H9 (cell line): ENCODE measurements around the gene PLEKHN1. TPM values are rescaled to one million over a fixed set of nuclear protein-coding genes. Genes with fewer than 3 reads are reported as not detected.

ENCODE experiments used
- DNase-seq: peaks from one replicate; pipeline ENCODE4 v3.0.0-alpha.2; 2017
- H2AFZ ChIP-seq: one replicate; pipeline ENCODE4 v1.6.1; 2013; ENCODE audit warnings: mild to moderate bottlenecking, low read length, control low read depth, moderate library complexity
- H2AK5ac ChIP-seq: 2 replicates; pipeline ENCODE4 v1.6.1; 2013; ENCODE audit warnings: low read length, control low read depth, mixed read lengths; ENCODE audit not compliant: insufficient read length
- H2BK120ac ChIP-seq: one replicate; pipeline ENCODE4 v1.6.1; 2013; ENCODE audit warnings: low read depth, mild to moderate bottlenecking, low read length, control low read depth, inconsistent platforms; ENCODE audit not compliant: poor library complexity, severe bottlenecking
- H2BK12ac ChIP-seq: 2 replicates; pipeline ENCODE4 v1.6.1; 2013; ENCODE audit warnings: low read length, control low read depth, mixed read lengths, low read depth; ENCODE audit not compliant: insufficient read length
- H2BK15ac ChIP-seq: 2 replicates; pipeline ENCODE4 v1.6.1; 2013; ENCODE audit warnings: low read depth, low read length, control low read depth
- H2BK20ac ChIP-seq: one replicate; pipeline ENCODE4 v1.6.1; 2013; ENCODE audit warnings: low read depth, mild to moderate bottlenecking, low read length, control low read depth, inconsistent platforms; ENCODE audit not compliant: poor library complexity, severe bottlenecking
- H2BK5ac ChIP-seq: 2 replicates; pipeline ENCODE4 v1.6.1; 2013; ENCODE audit warnings: low read length, control low read depth, mixed read lengths; ENCODE audit not compliant: insufficient read length
- H3K14ac ChIP-seq: 2 replicates; pipeline ENCODE4 v1.6.1; 2013; ENCODE audit warnings: low read length, control low read depth; ENCODE audit not compliant: insufficient read depth
- H3K18ac ChIP-seq: 2 replicates; pipeline ENCODE4 v1.6.1; 2013; ENCODE audit warnings: low read depth, mild to moderate bottlenecking, mixed read lengths, low read length, control low read depth; ENCODE audit not compliant: insufficient read length
- H3K23ac ChIP-seq: 2 replicates; pipeline ENCODE4 v1.6.1; 2013; ENCODE audit warnings: low read length, control low read depth, mixed read lengths, low read depth; ENCODE audit not compliant: insufficient read length
- H3K23me2 ChIP-seq: 2 replicates; pipeline ENCODE4 v1.6.1; 2013; ENCODE audit warnings: low read depth, mild to moderate bottlenecking, mixed read lengths, low read length, control low read depth; ENCODE audit not compliant: insufficient read length, poor library complexity, severe bottlenecking
- H3K27ac ChIP-seq: 2 replicates; pipeline ENCODE4 v1.5.1; 2013; ENCODE audit warnings: low read length, control low read depth, mixed read lengths, low read depth; ENCODE audit not compliant: insufficient read length
- H3K27me3 ChIP-seq: 2 replicates; pipeline ENCODE4 v1.6.1; 2013; ENCODE audit warnings: low read length, control low read depth, inconsistent platforms; ENCODE audit not compliant: insufficient read depth
- H3K4ac ChIP-seq: 2 replicates; pipeline ENCODE4 v1.6.1; 2013; ENCODE audit warnings: low read depth, mild to moderate bottlenecking, control low read depth, inconsistent platforms, low read length, moderate library complexity
- H3K4me1 ChIP-seq: 2 replicates; pipeline ENCODE4 v1.6.1; 2013; ENCODE audit warnings: low read length, control low read depth, inconsistent platforms; ENCODE audit not compliant: insufficient read depth
- H3K4me2 ChIP-seq: 2 replicates; pipeline ENCODE4 v1.6.1; 2013; ENCODE audit warnings: low read length, control low read depth, mixed read lengths; ENCODE audit not compliant: insufficient read length, insufficient read depth
- H3K56ac ChIP-seq: 2 replicates; pipeline ENCODE4 v1.6.1; 2013; ENCODE audit warnings: low read depth, mild to moderate bottlenecking, mixed read lengths, low read length, control low read depth; ENCODE audit not compliant: insufficient read length
- H3K79me1 ChIP-seq: 2 replicates; pipeline ENCODE4 v1.6.1; 2013; ENCODE audit warnings: low read depth, mild to moderate bottlenecking, moderate library complexity, low read length, control low read depth, inconsistent platforms; ENCODE audit not compliant: insufficient read depth, poor library complexity, severe bottlenecking
- H3K79me2 ChIP-seq: 2 replicates; pipeline ENCODE4 v1.6.1; 2013; ENCODE audit warnings: low read length, control low read depth, inconsistent platforms; ENCODE audit not compliant: insufficient read depth
- H3K9ac ChIP-seq: 2 replicates; pipeline ENCODE4 v1.6.1; 2013; ENCODE audit warnings: low read length, control low read depth, mixed read lengths; ENCODE audit not compliant: insufficient read length; ENCODE audit errors: extremely low read depth
- H3K9me3 ChIP-seq: one replicate; pipeline ENCODE4 v1.6.1; 2013; ENCODE audit warnings: low read depth, low read length, inconsistent platforms; ENCODE audit not compliant: control insufficient read depth
- H3T11ph ChIP-seq: one replicate; pipeline ENCODE4 v1.6.1; 2013; ENCODE audit warnings: mild to moderate bottlenecking, low read length, control low read depth, inconsistent platforms
- H4K20me1 ChIP-seq: one replicate; pipeline ENCODE4 v1.6.1; 2013; ENCODE audit not compliant: control insufficient read depth, insufficient read length, insufficient read depth
- H4K5ac ChIP-seq: 2 replicates; pipeline ENCODE4 v1.6.1; 2013; ENCODE audit warnings: low read depth, mild to moderate bottlenecking, mixed read lengths, low read length, control low read depth; ENCODE audit not compliant: insufficient read length
- H4K8ac ChIP-seq: replicated peaks from 2 replicates; pipeline ENCODE4 v1.6.1; 2013; ENCODE audit warnings: low read length, control low read depth, mixed read lengths, low read depth; ENCODE audit not compliant: insufficient read length
- H4K91ac ChIP-seq: 2 replicates; pipeline ENCODE4 v1.6.1; 2013; ENCODE audit warnings: low read depth, mild to moderate bottlenecking, moderate library complexity, mixed read lengths, low read length, control low read depth; ENCODE audit not compliant: insufficient read length
- H3K27ac Mint-ChIP-seq, 3 experiments: 2 replicates in 2 of 3; 3 replicates in 1 of 3; pipeline ENCODE4 v1.8.0; 2020 to 2021; ENCODE audit warnings: mixed read lengths in 3 of 3, mild to moderate bottlenecking in 1 of 3, moderate library complexity in 1 of 3
- H3K27me3 Mint-ChIP-seq: 2 replicates; pipeline ENCODE4 v1.8.0; 2021; ENCODE audit warnings: low read depth, mild to moderate bottlenecking, moderate library complexity, mixed read lengths
- H3K36me3 Mint-ChIP-seq, 3 experiments: 2 replicates in 2 of 3; 3 replicates in 1 of 3; pipeline ENCODE4 v1.8.0; 2020 to 2021; ENCODE audit warnings: low read depth in 3 of 3, mixed read lengths in 3 of 3; ENCODE audit not compliant: insufficient read depth in 1 of 3
- H3K4me1 Mint-ChIP-seq, 2 experiments: 2 replicates each; pipeline ENCODE4 v1.8.0; 2020; ENCODE audit warnings: mixed read lengths in 2 of 2
- H3K4me3 Mint-ChIP-seq, 2 experiments: 2 replicates in 1 of 2; 3 replicates in 1 of 2; pipeline ENCODE4 v1.8.0; 2020 to 2021; ENCODE audit warnings: mild to moderate bottlenecking in 2 of 2, mixed read lengths in 2 of 2, moderate library complexity in 1 of 2
- H3K9me3 Mint-ChIP-seq, 2 experiments: 2 replicates in 1 of 2; 3 replicates in 1 of 2; pipeline ENCODE4 v1.8.0; 2020; ENCODE audit warnings: mild to moderate bottlenecking in 2 of 2, mixed read lengths in 2 of 2, moderate library complexity in 1 of 2
- WGBS: extraction: QIAGEN DNeasy Blood & Tissue Kit; methylation state at CpG from one replicate; pipeline ENCODE4 v1.1.7; 2013; ENCODE audit warnings: missing lambda C conversion rate, low lambda C conversion rate, mixed read lengths; ENCODE audit not compliant: insufficient read length; ENCODE audit errors: extremely low coverage; 5-methylcytosine and 5-hydroxymethylcytosine counted together
- total RNA-seq: library from RNA; stranded (reverse); gene quantifications from 2 replicates; pipeline ENCODE4 v1.2.1, GENCODE V29; 2021
- TF ChIP-seq, protein P1 (sequence below): fragments of 200-600 bp; sonication (generic); conservative IDR thresholded peaks from 3 replicates; pipeline ENCODE4 v1.8.0; 2021; ENCODE audit warnings: antibody characterized with exemption, mild to moderate bottlenecking

Gene PLEKHN1
- total RNA-seq, 1 experiment from 2014 or later, result 3.0 TPM

DNA sequence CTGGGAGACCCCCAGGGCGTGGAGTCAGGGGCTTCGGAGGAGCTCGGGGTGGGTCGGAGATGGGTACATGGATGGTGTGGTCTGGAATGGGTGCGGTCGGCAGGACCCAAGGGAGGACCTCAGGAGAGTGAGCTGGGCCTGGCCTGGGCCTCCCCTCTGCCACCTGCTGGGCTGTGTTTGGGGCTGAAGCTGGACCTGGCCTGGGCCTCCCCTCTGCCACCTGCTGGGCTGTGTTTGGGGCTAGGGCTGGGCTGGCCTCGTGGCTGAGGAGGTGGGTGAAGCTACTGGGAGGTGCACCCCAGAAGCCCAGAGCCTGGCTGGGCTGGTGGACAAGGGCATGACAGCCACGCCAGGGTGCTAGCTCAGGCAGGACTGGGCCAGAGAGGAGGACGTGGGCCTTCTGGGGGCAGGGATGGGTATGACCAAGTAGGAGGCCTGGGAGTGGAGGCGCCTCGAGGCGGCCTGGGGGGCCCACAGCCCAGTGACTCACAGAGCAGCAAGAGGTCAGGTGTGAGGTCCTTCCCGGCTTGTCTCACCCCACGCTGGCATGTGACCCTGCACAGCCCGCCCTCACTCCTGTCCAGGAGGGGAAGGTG is 28.1 kb upstream of the PLEKHN1 start:
- Histone ChIP-seq H3K23ac (no peak overlapping the region), H2AK5ac (no peak overlapping the region), H2AFZ (no peak overlapping the region), H4K5ac (no peak overlapping the region), H3K79me1 (no peaks in the 10 kb centered on the region), H3T11ph (no peak overlapping the region), H4K8ac (no peak overlapping the region), H3K9ac (no peak overlapping the region), H4K91ac (no peak overlapping the region), H4K20me1 (no peaks in the 10 kb centered on the region), H3K14ac (no peak overlapping the region), H3K18ac (no peak overlapping the region), H3K4me1 (no peaks in the 10 kb centered on the region), H2BK5ac (no peak overlapping the region), H3K27me3 (peaks cover 57% of the 10 kb centered on the region), H2BK15ac (no peak overlapping the region), H3K56ac (no peak overlapping the region), H3K4ac (no peak overlapping the region), H3K23me2 (peaks cover 6% of the 10 kb centered on the region), H3K4me2 (no peak overlapping the region), H2BK120ac (no peak overlapping the region), H3K27ac (no peak overlapping the region), H2BK12ac (no peak overlapping the region), H3K9me3 (no peaks in the 10 kb centered on the region), H2BK20ac (no peak overlapping the region), H3K79me2 (no peaks in the 10 kb centered on the region)
- no peak overlapping the region for H3K4me3 Mint-ChIP-seq
- H3K27ac Mint-ChIP-seq, result peak overlapping the region in 1 of 3 experiments; percentile 40; a peak in 1 of 7 replicates
- H3K9me3 Mint-ChIP-seq, result no peaks in the 10 kb centered on the region
- peaks cover 9 to 43% of the 10 kb centered on the region in 2 experiments for H3K4me1 Mint-ChIP-seq
- no peak for DNase-seq
- peaks cover 0 to 2% (median 0%) of the 10 kb centered on the region in 3 experiments; a peak in 1 of 7 replicates for H3K36me3 Mint-ChIP-seq
- H3K27me3 Mint-ChIP-seq, result peaks cover 73% of the 10 kb centered on the region
- TF ChIP-seq, protein P1, sequence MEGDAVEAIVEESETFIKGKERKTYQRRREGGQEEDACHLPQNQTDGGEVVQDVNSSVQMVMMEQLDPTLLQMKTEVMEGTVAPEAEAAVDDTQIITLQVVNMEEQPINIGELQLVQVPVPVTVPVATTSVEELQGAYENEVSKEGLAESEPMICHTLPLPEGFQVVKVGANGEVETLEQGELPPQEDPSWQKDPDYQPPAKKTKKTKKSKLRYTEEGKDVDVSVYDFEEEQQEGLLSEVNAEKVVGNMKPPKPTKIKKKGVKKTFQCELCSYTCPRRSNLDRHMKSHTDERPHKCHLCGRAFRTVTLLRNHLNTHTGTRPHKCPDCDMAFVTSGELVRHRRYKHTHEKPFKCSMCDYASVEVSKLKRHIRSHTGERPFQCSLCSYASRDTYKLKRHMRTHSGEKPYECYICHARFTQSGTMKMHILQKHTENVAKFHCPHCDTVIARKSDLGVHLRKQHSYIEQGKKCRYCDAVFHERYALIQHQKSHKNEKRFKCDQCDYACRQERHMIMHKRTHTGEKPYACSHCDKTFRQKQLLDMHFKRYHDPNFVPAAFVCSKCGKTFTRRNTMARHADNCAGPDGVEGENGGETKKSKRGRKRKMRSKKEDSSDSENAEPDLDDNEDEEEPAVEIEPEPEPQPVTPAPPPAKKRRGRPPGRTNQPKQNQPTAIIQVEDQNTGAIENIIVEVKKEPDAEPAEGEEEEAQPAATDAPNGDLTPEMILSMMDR, result no peak
- no CpG with 5 or more reads among the region's 15 CpGs for WGBS
